OCI-LY7 (cell line): ENCODE results near the gene ICA1.
"Not testable (repeated sequence)": the region's sequence is repeated elsewhere in the genome, so short reads cannot be mapped to it uniquely, and the experiment has no call there.

ENCODE experiments used
- CTCF ChIP-seq: fragments of 200-600 bp; sonication (generic); conservative IDR thresholded peaks from 2 replicates; pipeline ENCODE4 v1.5.1; 2014; ENCODE audit warnings: mild to moderate bottlenecking, antibody characterized with exemption, low read length, moderate library complexity, mixed read lengths
- EZH2phosphoT487 ChIP-seq: fragments of 200-600 bp; sonication (generic); IDR thresholded peaks from 2 replicates; pipeline ENCODE4 v1.6.1; 2018; ENCODE audit warnings: low read depth, borderline replicate concordance, mild to moderate bottlenecking, mixed run types, antibody characterized with exemption, low read length, moderate library complexity, mixed read lengths

DNA sequence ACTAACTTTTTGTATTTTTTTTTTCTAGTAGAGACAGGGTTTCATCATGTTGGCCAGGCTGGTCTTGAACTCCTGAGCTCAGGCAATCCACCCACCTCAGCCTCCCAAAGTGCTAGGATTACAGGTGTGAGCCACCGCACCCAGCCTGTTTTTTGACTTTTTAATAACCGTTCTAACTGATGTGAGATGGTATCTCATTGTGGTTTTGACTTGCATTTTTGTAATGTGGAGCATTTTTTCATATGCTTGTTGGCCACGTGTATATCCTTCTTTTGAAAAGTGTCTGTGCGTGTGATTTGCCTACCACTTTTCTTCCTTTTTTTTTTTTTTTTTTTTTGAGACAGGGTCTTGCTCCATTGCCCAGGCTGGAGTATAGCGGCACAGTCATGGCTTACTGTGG, 198.7 kb downstream of the ICA1 start:
- TF ChIP-seq CTCF, EZH2phosphoT487: not testable (repeated sequence)
